NCI-H345 (cell line): ENCODE measurements around the gene LARP4B.

Experiments used
- DNase-seq: peaks from one replicate; lab custom pipeline; 2025; lab: John Stamatoyannopoulos, UW

LARP4B gene

DNA sequence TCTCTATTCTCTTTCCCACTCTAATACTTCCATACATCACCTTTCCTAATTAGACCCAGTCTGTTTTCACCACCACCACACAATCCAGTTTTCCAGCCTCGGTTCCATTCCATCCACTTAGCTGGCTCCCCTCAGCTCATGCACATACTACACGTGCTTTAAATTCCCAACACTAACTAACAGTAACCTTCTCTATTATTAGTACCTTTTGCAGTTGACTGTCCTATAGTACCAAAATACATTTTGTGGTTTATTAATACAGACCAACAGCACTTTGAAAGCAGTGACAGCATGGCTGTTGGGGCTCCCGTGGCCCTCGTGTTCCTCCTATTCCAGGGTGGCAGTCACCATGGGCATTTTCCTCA is 64.9 kb downstream of the LARP4B start:
- no peak for DNase-seq

DNA sequence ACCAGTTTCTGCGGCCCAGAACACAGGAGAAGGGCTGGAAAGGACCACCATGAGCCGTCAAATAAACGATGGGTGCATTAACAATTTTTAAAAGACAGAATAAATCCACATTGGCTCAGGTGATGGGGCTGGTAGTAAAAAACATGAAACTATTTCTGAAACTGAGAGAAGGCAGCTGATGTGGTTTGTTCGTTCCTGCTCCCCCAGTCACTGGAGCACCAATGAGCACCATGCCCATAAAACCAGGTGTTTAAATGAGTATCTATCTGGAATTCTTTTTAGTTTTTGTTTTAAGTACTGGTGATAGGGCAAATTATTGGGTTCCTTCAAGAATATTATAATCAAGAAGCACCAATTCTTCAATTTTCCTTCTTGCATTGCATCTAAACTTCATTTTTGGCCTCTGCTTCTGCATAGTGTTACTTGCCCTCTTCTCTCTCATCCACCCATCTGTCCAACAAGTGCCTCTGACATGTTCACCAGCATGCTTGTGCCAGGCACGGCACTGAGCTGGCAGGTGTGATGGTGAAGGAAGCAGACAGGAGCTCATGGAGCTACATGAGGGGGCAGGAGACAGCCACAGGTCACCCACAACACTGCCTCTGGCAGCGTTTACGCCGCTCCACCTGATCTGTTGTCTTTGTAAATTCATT is 65.5 kb downstream of the LARP4B start:
- no peak for DNase-seq

DNA sequence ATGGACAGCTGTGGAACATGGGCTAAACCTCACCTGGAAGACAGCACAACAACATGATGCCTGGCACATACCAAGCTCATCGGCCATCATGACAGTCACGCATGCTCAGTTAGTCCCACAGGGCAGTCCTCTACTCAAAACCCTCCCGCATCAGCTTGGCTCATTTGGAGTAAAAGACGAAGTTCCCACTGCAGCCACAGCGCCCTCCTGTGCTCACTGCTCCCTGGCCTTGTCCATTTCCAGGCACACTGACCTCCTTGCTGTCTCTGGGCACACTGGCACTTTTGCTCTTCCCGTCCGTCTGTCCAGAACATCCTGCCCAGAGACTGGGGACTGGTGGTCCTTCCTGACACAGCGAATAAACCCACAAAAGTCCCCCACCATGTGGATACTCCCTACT is 66.2 kb downstream of the LARP4B start:
- no peak for DNase-seq

DNA sequence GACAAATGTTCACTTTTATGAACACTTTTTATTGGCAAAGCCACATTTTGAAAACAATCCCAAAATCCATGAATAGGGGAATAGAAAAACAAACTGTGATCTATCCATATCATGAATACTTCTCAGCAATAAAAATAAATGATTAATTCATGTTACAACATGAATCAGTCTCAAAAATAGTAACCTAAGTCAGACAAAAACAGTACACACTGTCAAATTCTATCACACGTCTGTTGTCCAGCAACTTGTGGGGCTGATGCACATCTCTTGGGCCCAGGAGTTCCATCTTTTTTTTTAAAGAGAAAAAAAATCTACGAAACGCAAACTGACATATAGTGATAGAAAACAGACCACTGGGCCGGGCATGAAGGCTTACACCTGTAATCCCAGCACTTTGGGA is 71.0 kb downstream of the LARP4B start:
- DNase-seq, result no peak

DNA sequence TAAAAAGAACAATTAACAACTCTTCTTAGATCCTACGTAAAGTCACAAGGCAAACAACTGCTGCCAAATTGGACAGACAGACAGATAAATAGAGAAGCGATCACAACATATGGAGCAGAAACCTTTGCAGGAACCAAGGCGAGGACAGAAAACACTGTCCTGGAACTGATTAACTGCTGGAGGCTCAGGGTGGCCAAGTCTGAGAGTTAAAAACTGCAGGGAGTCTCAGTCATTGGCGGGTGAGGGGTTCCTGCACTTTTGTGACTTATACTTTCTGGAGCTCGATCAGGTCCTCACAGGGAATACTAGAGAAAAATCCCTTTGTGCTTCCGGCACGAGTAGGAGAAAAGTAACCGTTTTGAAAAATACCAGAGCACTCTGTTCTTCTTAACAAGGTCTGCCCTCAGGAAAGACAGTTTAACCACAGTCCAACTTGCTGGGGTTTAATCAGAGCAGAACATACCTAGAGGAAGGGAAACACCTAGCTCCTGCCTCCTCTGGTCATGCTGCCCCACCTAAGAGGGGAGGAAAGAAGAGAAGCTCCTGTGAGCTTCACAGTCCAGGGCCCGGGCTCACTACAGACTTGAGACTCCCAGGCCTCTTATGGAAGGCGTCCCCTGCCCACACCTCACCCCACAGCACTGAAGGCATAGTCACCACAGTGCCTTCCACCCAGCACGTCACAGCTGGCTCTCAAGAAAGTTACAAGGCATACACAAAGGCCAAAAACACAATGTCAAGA is 74.9 kb downstream of the LARP4B start:
- no peak for DNase-seq

DNA sequence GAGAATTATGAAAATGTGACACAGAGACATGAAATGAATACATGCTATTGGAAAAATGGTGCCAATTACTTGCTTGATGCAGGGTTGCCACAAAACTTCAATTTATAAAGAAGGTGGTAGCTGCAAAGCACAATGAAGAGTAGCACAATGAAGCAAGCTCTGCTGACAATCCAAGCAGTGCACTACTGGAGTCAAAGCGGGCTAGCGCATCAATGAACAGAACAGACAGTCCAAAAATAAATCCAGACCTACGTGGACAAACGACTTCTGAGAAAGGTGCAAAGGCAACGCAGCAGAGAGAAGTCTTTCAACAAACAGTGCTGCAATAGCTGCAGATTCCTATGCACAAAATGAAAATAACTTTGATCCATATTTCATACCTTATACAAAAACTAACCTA is 75.8 kb downstream of the LARP4B start:
- no peak for DNase-seq

DNA sequence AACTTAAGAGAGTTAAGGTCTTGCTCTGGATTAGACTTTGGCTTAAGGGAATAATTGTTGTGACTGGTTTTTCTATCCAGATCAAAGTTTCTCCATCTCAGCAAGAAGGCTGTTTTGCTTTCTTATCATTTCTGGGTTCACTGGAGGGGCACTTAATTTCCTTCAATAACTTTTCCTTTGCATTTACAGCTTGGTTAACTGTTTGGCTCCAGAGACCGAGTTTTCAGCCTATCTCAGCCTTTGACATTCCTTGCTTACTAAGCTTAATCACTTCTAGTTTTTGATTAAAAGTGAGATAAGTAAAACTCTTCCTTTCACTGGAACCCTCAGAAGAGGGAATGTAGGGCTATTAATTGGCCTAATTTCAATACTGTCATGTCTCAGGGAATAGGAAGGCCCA is 76.4 kb downstream of the LARP4B start:
- no peak for DNase-seq

DNA sequence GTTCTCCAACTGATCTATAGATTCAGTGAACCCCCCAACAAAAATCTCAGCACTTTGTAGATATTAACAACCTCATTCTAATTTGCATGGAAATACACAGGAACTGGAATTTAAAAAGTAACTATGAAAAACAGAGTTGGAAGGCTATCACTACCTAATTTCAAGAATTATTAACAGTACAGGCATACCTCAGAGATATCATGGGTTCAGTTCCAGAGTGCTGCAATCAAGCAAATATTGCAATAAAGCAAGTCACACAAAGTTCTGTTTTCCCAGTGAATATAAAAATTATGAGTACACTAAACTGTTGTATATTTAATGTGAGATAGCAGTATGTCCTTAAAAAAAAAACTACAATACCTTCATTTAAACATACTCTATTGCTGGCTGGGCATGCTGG is 78.5 kb downstream of the LARP4B start:
- no peak for DNase-seq

DNA sequence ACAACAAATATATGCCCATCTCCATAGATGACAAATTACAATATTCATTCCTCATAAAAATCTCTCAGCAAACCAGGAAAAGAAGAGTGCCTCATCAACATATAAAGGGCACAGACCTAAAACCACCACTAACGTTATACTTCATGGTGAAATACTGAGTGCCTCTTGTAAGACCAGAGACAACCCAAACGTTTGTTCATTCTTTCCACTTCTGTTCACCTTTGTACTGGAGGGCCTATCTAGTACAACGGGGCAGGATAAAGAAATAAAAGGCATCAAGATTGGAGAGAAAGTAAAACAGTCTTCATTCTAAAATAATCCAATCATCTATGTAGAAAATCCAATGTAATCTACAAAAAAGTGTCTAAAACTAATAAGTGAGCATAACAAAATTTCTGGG is 79.1 kb downstream of the LARP4B start:
- DNase-seq, result no peak

DNA sequence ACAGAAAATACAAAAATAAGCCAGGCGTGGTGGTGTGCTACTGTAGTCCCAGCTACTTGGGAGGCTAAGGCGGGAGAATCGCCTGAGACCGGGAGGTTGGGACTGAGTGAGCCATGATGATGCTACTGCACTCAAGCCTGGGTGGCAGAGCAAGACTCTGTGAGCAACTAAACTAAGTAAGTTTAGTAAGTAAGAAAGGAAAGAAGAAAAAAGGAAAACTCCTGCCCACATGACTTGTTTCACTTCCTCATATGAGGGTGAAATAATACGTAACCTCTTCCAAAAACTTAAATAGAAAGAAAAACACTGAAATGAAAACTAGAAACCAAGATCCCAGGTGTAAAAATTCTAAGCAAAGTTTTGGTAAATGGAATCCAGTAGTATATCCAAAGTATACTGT is 79.6 kb downstream of the LARP4B start:
- no peak for DNase-seq

DNA sequence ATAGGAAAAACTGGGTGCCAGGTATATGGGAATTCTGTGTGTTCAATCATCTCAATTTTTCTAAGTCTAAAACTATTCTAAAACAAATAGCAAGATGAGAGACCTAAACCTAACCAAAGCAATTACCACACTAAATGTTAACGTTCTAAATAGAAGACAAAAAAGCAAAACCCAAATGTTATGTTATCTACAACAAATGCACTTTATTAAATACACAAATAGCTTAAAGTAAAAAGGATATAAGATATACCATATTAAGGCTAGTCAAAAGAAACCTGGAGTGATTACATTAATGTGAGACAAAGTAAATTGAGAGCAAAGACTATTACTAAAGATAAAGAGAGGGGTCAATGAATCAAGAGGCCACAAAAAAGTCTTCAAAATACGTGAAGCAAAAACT is 81.4 kb downstream of the LARP4B start:
- no peak for DNase-seq

DNA sequence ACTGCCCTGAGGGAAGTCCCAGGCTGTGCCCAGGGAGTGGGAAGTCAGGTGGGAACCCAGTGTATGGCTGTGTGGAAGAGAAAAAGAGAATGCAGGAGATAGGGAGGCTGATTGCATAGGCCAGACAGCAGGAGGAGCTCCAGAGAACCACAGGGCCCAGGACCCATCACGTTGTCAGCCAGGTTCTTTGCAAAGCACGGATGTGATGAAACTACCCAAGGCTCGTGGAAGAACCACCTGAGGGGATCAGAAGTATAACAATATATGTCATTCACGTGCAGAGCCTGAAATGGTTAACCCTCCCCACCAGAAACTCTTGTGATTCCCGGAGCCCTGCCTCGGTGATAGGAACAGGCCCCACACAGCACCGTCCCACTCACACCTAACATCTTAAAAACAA is 83.6 kb downstream of the LARP4B start:
- no peak for DNase-seq

DNA sequence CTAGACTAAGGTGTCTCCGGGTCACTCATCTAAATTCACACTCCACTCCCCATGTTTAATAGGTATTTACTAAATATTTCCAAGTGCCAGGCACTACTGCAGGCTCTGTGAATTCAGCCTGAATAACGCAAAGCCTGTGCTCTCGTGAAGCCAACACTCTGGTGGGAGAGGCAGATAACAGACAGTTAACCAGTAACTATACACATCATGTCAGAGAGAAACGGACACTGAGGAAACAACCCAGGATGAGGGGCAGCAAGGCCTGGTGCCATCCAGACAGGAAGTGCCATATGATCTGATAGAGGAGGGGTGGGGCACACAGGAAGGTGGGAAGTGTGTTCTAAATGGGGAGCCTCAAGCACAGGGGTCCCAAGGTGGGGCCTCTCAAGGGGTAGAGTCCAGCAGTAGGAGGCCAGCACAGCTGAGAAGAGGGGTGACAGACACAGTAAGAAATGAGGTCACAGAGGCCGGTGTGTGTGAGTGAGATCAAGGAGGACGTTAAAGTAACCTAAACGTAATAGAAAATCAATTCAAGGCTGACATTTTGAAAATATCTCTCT is 85.3 kb downstream of the LARP4B start:
- DNase-seq, result no peak

DNA sequence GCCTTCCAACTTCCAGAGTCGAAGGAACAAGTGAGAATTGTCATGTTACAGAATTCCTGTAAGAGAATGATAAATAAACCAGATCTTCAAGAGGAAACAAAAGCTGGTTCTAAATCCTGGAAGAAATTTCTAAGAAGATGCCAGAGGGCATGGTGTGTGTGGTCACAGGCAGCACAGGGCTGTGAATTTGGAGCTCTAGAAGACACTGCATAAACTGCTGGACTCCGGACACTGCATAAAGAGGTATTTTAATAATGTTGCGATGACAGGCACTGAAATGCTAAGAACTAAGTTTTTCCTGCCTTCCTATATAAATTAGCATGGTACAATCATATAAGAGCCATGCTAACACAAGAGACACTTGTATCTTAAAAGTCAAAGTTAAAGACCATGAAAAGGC is 86.0 kb downstream of the LARP4B start:
- DNase-seq, result no peak

DNA sequence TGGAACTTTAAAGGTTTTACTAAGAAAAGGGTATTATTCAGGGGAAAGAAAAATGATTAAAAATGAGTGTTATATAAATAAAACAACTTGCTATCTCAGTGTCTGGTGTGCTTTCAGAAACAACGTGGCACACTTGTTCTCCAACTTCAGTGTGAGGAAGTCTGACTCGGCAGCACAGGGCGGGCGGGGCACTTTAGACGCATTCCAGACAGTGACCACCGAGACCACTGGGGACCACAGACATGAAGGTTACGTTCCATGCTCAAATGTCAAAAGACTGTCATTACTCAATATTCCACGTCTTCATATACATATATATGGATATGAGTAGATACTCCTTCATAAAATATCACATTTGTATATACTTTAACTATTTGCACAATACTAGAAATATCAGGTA is 87.0 kb downstream of the LARP4B start:
- DNase-seq, result no peak

DNA sequence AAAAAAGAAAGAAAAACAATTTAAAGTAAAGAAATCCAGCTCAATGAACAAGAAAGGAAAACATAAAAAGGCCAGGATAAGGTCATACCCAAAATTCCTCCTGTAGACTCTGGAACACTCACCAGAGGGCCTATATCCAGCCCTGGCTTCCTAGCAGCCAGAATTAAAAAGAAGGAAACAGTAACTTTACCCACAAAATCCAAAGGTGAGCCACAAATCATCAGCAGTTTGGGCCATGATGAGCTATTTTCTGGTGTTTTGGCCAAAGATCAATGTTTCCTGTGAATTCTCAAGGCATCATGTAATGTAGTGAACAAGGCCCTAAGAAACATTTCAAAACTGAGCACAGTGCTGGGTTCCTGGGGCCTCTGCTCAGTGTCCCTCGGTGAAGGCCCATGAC is 87.8 kb downstream of the LARP4B start:
- no peak for DNase-seq

DNA sequence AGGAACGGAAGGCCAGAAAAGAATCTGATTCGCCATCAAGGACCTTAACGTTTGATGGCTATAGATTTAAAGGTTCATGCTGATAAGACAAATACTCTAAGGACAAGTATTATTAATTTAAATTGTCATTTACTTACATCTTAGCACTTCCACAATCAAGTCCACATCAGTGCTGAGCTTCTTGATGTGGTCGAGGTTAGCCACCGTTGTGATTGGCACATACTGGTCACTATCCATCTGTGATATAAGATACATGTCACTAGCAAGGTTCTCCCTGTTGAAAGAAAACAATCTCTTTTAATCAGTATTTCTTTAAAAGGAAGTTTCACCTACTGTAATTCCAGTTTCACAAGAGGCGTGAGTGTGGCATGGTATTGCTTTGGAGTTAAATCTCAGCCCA is 88.7 kb downstream of the LARP4B start:
- no peak for DNase-seq

DNA sequence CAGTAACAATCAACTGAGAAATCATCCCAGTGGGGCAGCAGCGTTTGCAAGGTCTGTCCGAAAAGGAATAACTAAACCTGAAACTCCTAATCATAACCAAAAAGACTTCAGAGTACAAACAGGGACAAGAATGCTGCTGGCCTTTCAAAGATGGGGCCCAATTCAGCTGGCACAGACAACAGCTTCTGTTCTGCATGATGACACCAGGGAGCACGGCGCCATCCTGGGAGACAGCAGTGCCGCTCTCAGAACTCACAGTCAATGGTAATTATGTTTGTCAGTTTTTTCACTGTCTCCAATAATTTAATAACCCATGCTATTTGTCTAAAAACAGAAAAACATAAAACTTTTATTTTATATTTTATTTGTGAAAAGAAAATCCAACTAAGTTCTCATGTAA is 90.0 kb downstream of the LARP4B start:
- no peak for DNase-seq

DNA sequence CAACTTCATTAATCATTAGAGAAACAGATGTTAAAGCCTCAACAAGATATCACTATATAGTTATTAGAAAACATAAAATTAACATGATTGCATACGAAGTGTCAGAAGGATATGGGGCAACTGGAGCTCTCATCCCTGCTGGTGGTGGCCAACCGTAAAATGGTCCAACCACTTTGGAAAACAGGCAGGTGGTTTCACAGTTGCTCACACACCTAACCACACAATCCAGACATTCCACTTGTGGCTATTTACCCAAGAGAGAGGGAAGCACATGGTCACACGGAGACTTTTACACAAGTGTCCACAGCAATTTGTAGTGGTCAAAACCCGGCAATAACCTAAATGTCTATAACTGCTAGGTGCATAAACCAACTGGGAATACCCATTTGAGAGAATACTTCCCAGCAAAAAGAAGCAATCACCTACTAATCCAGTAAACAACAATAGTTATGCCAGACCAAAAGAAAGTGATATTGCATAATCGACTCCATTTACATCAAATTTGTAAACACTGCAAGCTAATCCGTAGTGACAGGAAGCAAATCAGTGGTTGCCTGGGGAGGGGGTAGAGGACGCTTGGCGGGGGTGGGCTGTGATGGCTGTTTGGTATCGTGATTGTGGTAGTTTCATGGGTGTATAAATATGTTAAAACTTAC is 91.8 kb downstream of the LARP4B start:
- DNase-seq, result no peak

DNA sequence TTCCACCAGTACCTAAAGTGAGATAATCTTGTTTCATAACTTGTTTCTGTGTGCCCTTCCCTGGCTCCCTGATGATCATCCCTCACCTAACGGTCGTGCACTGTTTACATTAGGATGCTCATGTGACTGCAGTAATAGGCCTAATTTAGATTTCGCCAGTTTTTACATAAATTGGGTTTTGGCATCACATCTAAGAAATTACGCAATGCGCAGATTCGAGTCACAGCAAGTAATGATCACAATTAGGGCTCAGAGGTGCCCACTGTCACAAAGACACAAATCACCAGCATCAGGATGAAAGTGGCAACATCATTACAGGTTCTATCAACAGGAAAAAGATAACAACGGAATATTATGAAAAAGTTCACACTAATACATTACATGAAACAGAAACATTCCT is 94.7 kb downstream of the LARP4B start:
- DNase-seq, result no peak

DNA sequence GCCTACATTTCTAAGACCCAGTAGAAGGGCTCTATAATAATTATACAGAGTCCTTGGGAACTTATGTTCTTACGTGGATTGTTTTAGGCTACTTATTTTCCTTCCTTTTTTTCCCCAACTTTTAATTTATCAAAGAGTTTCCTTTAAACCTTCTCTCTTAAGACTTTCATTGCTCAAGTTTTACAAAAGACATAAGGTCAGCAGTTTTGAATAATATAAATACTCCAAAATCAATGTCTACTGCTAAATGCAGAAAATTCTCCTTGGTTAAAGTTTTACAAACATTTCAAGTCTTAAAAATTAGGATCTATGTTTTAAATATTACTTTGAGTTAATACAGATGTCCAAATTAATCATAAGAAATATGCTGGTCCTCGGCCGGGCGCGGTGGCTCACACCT is 97.0 kb downstream of the LARP4B start:
- no peak for DNase-seq

DNA sequence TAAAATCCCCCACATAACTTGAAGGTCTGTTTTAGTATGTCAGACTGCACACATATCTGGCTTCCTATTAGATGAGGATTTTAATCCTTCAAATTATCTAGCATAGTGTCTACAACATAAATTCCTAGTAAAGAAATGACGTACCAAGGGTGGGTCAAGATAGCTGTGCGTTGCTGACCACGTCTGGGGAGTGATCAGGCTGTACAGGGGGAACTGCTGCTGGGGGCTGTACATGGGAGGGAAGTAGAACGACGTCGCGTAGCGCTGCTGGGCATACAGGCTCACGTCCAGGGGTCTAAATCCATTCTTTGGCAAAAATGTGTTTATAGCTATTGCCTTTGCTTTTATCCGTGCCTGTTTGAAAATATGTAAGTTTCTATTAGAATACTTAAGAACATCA is 102.3 kb downstream of the LARP4B start:
- DNase-seq, result no peak

DNA sequence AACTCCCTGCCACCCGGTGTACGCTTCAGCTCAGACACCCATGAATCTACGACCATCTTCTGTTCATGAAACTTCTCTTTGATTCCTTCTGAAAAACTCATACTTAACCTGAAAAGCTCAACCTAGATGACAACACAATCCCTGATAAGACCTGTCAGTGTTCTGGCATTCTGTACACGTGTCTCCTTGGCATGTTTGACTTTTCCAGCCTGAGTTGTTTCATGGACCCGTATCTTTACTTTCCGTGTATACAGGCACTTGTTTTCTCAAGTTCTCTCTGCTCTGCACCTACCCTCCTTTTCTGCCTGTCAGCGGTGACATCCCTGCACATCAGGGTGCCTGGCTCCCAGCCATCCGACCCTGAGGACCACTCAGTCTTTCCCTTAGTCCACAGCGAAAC is 103.3 kb downstream of the LARP4B start:
- no peak for DNase-seq
